Osteoblast (primary cell): ENCODE results near the gene BCL11A. TPM values are rescaled to one million over a fixed set of nuclear protein-coding genes. Genes with fewer than 3 reads are reported as not detected.

Experiments used
- DNase-seq: peaks from one replicate; pipeline ENCODE4 v3.0.0; 2011; ENCODE audit warnings: low spot score, mixed read lengths; ENCODE audit not compliant: insufficient read length; ENCODE audit errors: missing footprints
- H2AFZ ChIP-seq: 2 replicates; pipeline ENCODE4 v1.6.0; 2011; ENCODE audit warnings: mild to moderate bottlenecking, low read length
- H3K27ac ChIP-seq: 2 replicates; pipeline ENCODE4 v1.5.1; 2011; ENCODE audit warnings: mild to moderate bottlenecking, low read depth, low read length, moderate library complexity
- H3K27me3 ChIP-seq: 2 replicates; pipeline ENCODE4 v1.6.0; 2012; ENCODE audit warnings: mild to moderate bottlenecking, control low read depth, inconsistent platforms, low read length, moderate library complexity; ENCODE audit not compliant: insufficient read depth
- H3K36me3 ChIP-seq: 2 replicates; pipeline ENCODE4 v1.5.1; 2011; ENCODE audit warnings: mild to moderate bottlenecking, low read length, control low read depth, moderate library complexity; ENCODE audit not compliant: insufficient read depth
- H3K4me1 ChIP-seq: 2 replicates; pipeline ENCODE4 v1.5.1; 2011; ENCODE audit warnings: mild to moderate bottlenecking, low read length, control low read depth, moderate library complexity; ENCODE audit not compliant: insufficient read depth
- H3K4me2 ChIP-seq: 2 replicates; pipeline ENCODE4 v1.6.0; 2011; ENCODE audit warnings: mild to moderate bottlenecking, low read length; ENCODE audit not compliant: insufficient read depth
- H3K4me3 ChIP-seq: fragments of 200-600 bp; sonication (generic); 3 replicates; pipeline ENCODE4 v1.5.1; 2012; ENCODE audit warnings: mild to moderate bottlenecking, low read length, inconsistent platforms; ENCODE audit not compliant: insufficient read depth
- H3K79me2 ChIP-seq: 2 replicates; pipeline ENCODE4 v1.6.0; 2012; ENCODE audit warnings: mild to moderate bottlenecking, low read length, control low read depth, inconsistent platforms; ENCODE audit not compliant: insufficient read depth
- H3K9me3 ChIP-seq: 2 replicates; pipeline ENCODE4 v1.5.1; 2011; ENCODE audit warnings: low read depth, low read length, control low read depth
- H4K20me1 ChIP-seq: 2 replicates; pipeline ENCODE4 v1.6.0; 2012; ENCODE audit warnings: mild to moderate bottlenecking, low read length, control low read depth; ENCODE audit not compliant: insufficient read depth
- total RNA-seq: library from RNA; depleted of rRNA; stranded (reverse); fragments of >200 nt; gene quantifications from 2 replicates; pipeline ENCODE4 v1.2.3, GENCODE V29; 2012
- TF ChIP-seq, protein P1 (sequence below): IDR thresholded peaks from 2 replicates; pipeline ENCODE4 v1.5.1; 2011; ENCODE audit warnings: mild to moderate bottlenecking, low read depth, low read length, moderate library complexity; ENCODE audit errors: extremely low read depth

Gene BCL11A
- total RNA-seq, 1 donor, result 1.4 TPM

DNA sequence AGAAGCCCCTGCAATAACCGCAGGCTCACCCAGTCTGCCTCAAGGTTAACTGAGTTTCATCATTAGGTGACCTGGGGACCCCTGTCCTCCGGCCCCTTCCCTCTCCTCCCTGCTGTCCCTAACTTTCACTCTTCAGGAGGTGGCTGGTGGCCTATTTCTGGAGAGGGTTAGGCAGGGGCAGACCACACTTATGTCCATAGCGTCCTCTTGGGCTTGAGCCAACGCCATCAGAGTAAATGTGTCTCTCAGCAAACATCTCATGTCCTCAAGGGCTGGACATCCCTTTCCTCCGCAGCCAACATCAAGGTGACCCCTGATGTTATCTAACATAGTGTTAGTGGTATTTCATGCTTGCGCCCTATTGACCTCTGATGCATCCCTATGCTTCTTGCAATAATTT is 114.8 kb downstream of the BCL11A start:
- no peak overlapping the region for H3K4me3 ChIP-seq
- no peaks in the 10 kb centered on the region for H3K27me3 ChIP-seq
- TF ChIP-seq, protein P1, sequence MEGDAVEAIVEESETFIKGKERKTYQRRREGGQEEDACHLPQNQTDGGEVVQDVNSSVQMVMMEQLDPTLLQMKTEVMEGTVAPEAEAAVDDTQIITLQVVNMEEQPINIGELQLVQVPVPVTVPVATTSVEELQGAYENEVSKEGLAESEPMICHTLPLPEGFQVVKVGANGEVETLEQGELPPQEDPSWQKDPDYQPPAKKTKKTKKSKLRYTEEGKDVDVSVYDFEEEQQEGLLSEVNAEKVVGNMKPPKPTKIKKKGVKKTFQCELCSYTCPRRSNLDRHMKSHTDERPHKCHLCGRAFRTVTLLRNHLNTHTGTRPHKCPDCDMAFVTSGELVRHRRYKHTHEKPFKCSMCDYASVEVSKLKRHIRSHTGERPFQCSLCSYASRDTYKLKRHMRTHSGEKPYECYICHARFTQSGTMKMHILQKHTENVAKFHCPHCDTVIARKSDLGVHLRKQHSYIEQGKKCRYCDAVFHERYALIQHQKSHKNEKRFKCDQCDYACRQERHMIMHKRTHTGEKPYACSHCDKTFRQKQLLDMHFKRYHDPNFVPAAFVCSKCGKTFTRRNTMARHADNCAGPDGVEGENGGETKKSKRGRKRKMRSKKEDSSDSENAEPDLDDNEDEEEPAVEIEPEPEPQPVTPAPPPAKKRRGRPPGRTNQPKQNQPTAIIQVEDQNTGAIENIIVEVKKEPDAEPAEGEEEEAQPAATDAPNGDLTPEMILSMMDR, result no peak
- H4K20me1 ChIP-seq, result no peaks in the 10 kb centered on the region
- no peaks in the 10 kb centered on the region for H3K36me3 ChIP-seq
- no peaks in the 10 kb centered on the region for H3K79me2 ChIP-seq
- no peaks in the 10 kb centered on the region for H3K4me1 ChIP-seq
- no peak for DNase-seq
- no peak overlapping the region for H2AFZ ChIP-seq
- no peaks in the 10 kb centered on the region for H3K9me3 ChIP-seq
- no peak overlapping the region for H3K27ac ChIP-seq
- H3K4me2 ChIP-seq, result no peak overlapping the region

DNA sequence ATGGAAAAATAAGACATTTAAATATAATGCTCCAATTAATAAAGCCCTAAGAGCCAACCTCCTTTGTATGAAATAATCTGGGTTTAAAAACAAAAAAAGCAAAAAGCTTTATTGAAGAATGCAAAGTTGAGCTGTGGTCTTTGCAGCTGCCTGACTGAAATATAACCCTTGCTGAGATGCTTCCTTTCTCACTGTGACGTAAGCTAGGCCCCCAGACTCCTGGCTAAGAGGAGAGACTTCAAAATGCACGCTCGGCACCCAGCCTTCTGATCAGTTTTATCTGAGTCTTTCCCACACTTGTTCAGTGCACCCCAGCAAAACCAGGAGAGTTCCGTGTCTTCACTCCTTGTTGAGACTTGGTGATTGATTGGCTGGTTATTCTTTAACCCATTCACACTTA is 115.3 kb downstream of the BCL11A start:
- no peaks in the 10 kb centered on the region for H3K79me2 ChIP-seq
- no peaks in the 10 kb centered on the region for H3K9me3 ChIP-seq

DNA sequence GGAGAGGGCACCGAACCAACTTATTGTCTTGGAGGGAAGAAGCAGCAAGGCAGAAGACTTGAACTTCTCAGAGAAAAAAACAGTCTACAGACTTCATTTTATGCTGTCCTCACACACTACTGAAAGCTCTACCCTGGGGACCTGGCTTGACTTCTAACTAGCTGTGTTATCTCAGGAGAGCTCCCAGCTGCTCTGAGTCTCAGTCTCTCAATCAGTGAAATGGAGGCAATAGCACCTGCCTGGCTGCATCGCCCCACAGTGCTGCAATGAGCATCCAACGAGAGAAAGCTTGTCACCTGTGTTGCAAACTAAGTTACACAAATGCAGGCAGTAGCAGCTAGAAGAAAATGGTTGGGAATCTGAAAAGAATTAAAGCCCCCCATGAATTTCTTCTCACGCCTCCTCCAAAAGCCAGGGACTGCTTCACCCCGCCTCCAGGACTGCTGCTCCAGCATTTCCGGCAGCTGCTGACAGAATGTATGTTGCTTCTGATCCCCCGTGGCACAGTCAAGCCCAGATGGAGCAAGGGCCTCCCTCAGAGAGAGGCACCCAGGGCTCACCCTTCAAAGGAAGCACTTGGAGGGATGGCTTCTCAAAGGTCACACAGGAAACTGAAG is 116.3 kb downstream of the BCL11A start:
- DNase-seq, result no peak
- H3K27ac ChIP-seq, result no peak overlapping the region
- H3K79me2 ChIP-seq, result no peaks in the 10 kb centered on the region
- H3K27me3 ChIP-seq, result no peaks in the 10 kb centered on the region
- no peaks in the 10 kb centered on the region for H3K36me3 ChIP-seq
- no peaks in the 10 kb centered on the region for H3K4me1 ChIP-seq
- H2AFZ ChIP-seq, result no peak overlapping the region
- no peak overlapping the region for H3K4me3 ChIP-seq
- no peak overlapping the region for H3K4me2 ChIP-seq
- TF ChIP-seq, protein P1, result no peak
- no peaks in the 10 kb centered on the region for H3K9me3 ChIP-seq
- no peaks in the 10 kb centered on the region for H4K20me1 ChIP-seq

More for the DNA sequence above, 115.3 kb downstream of the BCL11A start:
- Histone ChIP-seq H2AFZ (no peak overlapping the region), H3K27me3 (no peaks in the 10 kb centered on the region), H3K27ac (no peak overlapping the region), H3K4me1 (no peaks in the 10 kb centered on the region), H3K4me3 (no peak overlapping the region), H4K20me1 (no peaks in the 10 kb centered on the region), H3K36me3 (no peaks in the 10 kb centered on the region), H3K4me2 (no peak overlapping the region)
- TF ChIP-seq, protein P1, result no peak
- no peak for DNase-seq

DNA sequence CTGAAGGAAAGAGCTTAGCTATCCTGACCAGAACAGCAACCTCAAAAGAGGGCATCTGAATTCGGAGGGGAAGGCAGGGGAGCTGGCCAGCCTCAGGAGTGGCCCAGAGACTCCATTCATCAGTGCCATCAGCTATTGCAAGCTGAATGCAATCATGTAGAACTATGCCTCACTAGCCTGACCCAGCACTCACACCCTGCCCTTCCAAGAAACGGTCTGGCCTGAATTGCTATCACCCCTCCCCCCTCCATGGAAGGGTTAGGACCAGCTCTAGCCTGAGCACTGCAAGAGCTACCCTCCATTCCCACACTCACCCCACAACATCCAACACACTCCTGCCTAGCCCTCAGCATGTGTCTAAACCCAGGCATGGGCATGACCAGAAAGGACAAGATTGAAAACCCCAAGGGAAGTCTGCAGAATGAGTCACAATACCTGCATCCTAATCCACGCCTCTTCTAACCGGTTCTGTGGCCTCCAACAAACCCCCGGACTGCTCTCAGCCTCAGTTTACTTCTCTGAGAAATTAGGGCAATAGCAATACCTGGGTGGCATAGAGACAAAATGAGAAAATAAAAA is 120.3 kb downstream of the BCL11A start:
- Histone ChIP-seq H3K27me3 (no peaks in the 10 kb centered on the region), H3K4me1 (no peaks in the 10 kb centered on the region), H3K79me2 (no peaks in the 10 kb centered on the region), H2AFZ (no peak overlapping the region), H4K20me1 (no peaks in the 10 kb centered on the region), H3K4me3 (no peak overlapping the region), H3K27ac (no peak overlapping the region), H3K36me3 (no peaks in the 10 kb centered on the region), H3K4me2 (no peak overlapping the region), H3K9me3 (no peaks in the 10 kb centered on the region)
- TF ChIP-seq, protein P1, result no peak
- DNase-seq, result no peak
